Heart left ventricle (tissue), 16 donors: Measurements from ENCODE around the gene MYLK2. TPM values are rescaled to one million over a fixed set of nuclear protein-coding genes. Genes with fewer than 3 reads are reported as not detected.
"Not testable (repeated sequence)": the region's sequence is repeated elsewhere in the genome, so short reads cannot be mapped to it uniquely, and the experiment has no call there.

Experiments
- ATAC-seq, 4 donors: fragments of 200-7000 bp; cut with Tn5 transposase; one replicate each; pipeline ENCODE4 v1.9.1; 2020 to 2022; ENCODE audit warnings: moderate library complexity in 4 of 4, mild to moderate bottlenecking in 3 of 4, moderate number of reproducible peaks in 1 of 4
- DNase-seq, 5 donors: peaks; one replicate each; pipeline ENCODE4 v3.0.0-alpha.2; 2020
- H3K27ac ChIP-seq, 12 donors: fragments of 200-600 bp; sonication (generic) in 4 of 12; one replicate each; pipeline versions ENCODE4 v1.5.0 to v1.8.0; 2016 to 2022; ENCODE audit warnings: mild to moderate bottlenecking in 2 of 12
- H3K27me3 ChIP-seq, 9 donors: fragments of 200-600 bp; sonication (generic) in 2 of 9; one replicate each; pipeline versions ENCODE4 v1.5.1 to v1.8.0; 2016 to 2022; ENCODE audit warnings: mild to moderate bottlenecking in 3 of 9
- H3K36me3 ChIP-seq, 9 donors: fragments of 200-600 bp; sonication (generic) in 2 of 9; one replicate each; pipeline versions ENCODE4 v1.5.0 to v1.8.0; 2018 to 2022; ENCODE audit warnings: mild to moderate bottlenecking in 2 of 9
- H3K4me1 ChIP-seq, 12 donors: fragments of 200-600 bp; sonication (generic) in 4 of 12; one replicate each; pipeline versions ENCODE4 v1.5.0 to v1.8.0; 2016 to 2022; ENCODE audit warnings: mild to moderate bottlenecking in 3 of 12
- H3K4me3 ChIP-seq, 12 donors: fragments of 200-600 bp; sonication (generic) in 4 of 12; one replicate each; pipeline versions ENCODE4 v1.5.0 to v1.8.0; 2017 to 2022; ENCODE audit warnings: mild to moderate bottlenecking in 9 of 12, moderate library complexity in 4 of 12
- H3K9me3 ChIP-seq, 12 donors: fragments of 200-600 bp; sonication (generic) in 4 of 12; one replicate each; pipeline versions ENCODE4 v1.5.0 to v1.8.0; 2016 to 2022; ENCODE audit warnings: mild to moderate bottlenecking in 1 of 12
- POLR2A ChIP-seq, 2 donors: fragments of 450-650 bp; IDR thresholded peaks; one replicate each; pipeline ENCODE4 v1.6.1; 2017; ENCODE audit warnings: antibody characterized with exemption in 2 of 2, mild to moderate bottlenecking in 2 of 2, moderate library complexity in 2 of 2
- WGBS, 4 donors: extraction: QIAGEN DNeasy Blood & Tissue Kit in 2 of 4; methylation state at CpG; one replicate each; pipeline versions ENCODE4 v1.1.5 to v1.1.7; 2013 to 2018; 5-methylcytosine and 5-hydroxymethylcytosine counted together
- intact Hi-C, 10 donors: fragments of 100-400 bp; cut with DNase I; formaldehyde crosslinking; loops; one replicate each; pipeline versions ENCODE4 v1.11.1 to v1.14.2; 2022
- polyA plus RNA-seq, 2 donors: library from polyadenylated mRNA; stranded (reverse); fragments of 200-250 nt; gene quantifications; one replicate each; pipeline ENCODE4 v1.2.3, GENCODE V29; 2013
- total RNA-seq, 9 donors: library from RNA; depleted of rRNA in 2 of 9; stranded (reverse); fragments of >200 nt in 2 of 9; fragmentation: NEBNext Ultra II Directional in 3 of 9; extraction: Animal tissue kit (Norgen Biotek cat#: 25700) in 3 of 9; gene quantifications; one replicate each; pipeline versions ENCODE4 v1.1.0 to v1.2.4, GENCODE V29; 2016 to 2023
- TF ChIP-seq, protein P1 (sequence below), 12 donors: fragments of 200-600 bp; sonication (generic) in 4 of 12; IDR thresholded peaks; one replicate each; pipeline versions ENCODE4 v1.5.0 to v1.8.0; 2018 to 2022; ENCODE audit warnings: antibody characterized with exemption in 12 of 12, mild to moderate bottlenecking in 5 of 12
- donor health status: ischemic (EF 13 %, LVEDD 7.1; RV severe dilation, severe dysfunction).
- donor health status: healthy with polysubstance abuse.
- donor health status: DM: no; HTN: yes; CAD: no.
- donor health status: DM: no; HTN: no; CAD: no.
- donor health status: ischemic (EF 25% LVEDD 6.9; RV normal size, moderate dysfunction).
- donor health status: ischemic (EF 25% LVEDD 5.7; RV mildly dilated, moderate dysfunction).
- donor health status: healthy.
- donor health status: DM: yes; HTN: yes; CAD: no.
- donor health status: ischemic (EF 35%, LVEDD 5.7; RV mildly dilated, moderate dysfunction).
- donor health status: nonischemic (EF 11% LVEDD 7.7; RV severe dilation, severe dysfunction).
- donor health status: DM: yes; HTN: yes; CAD: no.
- donor health status: PGD.
- donor health status: ischemic (EF 29% LVEDD 5.4; RV normal size, mild dysfunction).
- donor health status: nonischemic (EF 23%, LVEDD 6.1; RV moderate dilation, normal function).

MYLK2 gene
- total and polyA plus RNA-seq, 11 donors, result 0.10 to 0.76 (median 0.17) TPM; not detected in 1

DNA sequence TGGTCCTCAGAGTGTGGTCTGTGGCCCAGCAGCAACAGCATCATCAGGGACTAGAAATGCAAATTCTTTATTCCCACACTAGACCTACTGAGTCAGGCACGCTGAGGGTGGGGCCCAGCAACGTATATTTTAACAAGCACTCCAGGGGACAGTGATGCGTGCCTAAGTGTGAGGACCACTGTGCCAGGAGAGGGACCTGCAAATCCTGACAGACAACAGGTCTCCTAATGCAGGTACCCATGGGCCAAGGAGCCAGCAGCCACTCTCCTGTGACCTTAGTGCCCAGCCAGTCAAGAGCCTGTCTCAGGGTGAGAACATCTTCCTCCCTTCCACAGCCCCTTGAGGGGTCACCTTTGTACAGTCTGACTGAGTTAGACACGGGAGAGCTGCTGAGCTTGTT is 8.0 kb upstream of the MYLK2 start:
- Histone ChIP-seq H3K4me3 (no peak overlapping the region), H3K4me1 (peaks cover 0 to 47% (median 30%) of the 10 kb centered on the region in 12 donors), H3K9me3 (no peaks in the 10 kb centered on the region), H3K27ac (peak overlapping the region in 11 of 12 donors; percentile 57 to 82 (median 71)), H3K27me3 (no peaks in the 10 kb centered on the region), H3K36me3 (no peaks in the 10 kb centered on the region)
- DNase-seq (no peak), ATAC-seq (no peak)
- whole genome bisulfite sequencing, 4 donors, result 81 to 87% (median 83%) methylated on average over 4 of the region's 4 CpGs
- intact Hi-C loops, result loop anchor here in 1 of 10 donors (10.0 kb wide), 1 partner anchor 146 kb away; no protein-coding TSS in a partner anchor
- no peak for TF ChIP-seq POLR2A (IDR thresholded peaks at IDR 0.05)
- TF ChIP-seq, protein P1, sequence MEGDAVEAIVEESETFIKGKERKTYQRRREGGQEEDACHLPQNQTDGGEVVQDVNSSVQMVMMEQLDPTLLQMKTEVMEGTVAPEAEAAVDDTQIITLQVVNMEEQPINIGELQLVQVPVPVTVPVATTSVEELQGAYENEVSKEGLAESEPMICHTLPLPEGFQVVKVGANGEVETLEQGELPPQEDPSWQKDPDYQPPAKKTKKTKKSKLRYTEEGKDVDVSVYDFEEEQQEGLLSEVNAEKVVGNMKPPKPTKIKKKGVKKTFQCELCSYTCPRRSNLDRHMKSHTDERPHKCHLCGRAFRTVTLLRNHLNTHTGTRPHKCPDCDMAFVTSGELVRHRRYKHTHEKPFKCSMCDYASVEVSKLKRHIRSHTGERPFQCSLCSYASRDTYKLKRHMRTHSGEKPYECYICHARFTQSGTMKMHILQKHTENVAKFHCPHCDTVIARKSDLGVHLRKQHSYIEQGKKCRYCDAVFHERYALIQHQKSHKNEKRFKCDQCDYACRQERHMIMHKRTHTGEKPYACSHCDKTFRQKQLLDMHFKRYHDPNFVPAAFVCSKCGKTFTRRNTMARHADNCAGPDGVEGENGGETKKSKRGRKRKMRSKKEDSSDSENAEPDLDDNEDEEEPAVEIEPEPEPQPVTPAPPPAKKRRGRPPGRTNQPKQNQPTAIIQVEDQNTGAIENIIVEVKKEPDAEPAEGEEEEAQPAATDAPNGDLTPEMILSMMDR (IDR thresholded peaks at IDR 0.05), result no peak

DNA sequence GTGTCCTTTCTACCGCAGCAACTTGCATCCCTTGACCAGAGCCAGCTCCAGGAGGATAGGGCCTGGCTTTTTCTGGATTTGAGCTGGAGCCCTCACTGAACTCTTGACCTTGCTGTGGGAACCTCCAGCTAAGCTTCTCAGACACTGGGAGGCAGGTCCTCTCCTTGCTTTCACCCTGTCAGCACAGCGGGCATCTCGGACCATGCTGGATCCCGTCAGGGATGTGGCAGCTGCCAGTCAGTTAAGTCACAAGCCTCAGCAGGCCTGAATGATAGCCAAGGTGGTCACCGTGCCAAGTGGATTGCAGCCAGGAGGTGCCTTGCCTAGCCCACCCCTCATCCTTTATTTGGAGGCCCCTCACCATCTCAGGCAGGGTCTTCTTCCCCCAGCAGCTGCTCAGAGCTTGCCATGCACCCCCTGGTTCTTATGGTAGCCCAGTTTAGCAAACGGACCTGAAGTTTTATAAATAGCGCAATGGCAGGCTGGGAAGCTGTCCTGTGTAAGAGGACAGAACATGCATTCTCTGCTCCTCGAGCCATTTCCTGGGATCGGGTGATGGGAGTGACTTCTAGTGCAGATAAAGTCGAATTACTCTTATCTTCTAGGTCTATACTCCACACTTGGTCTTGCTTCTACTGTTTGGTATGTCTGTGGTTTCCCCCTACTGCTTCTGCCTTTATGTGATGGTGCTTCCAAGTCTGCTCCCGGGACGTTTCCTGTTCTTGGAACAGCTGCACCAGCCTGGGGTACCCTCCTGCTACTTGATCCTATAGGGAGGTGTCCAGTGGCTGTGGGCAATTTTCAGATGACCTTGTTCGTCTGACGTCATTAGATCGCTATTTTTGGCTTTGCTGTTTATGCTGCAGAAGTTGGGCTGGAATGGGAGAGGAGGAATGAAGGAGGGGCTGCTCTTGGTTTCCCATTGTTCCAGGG is 7.1 kb upstream of the MYLK2 start:
- peak overlapping the region in 2 of 12 donors; percentile 2 to 4 for H3K4me3 ChIP-seq
- H3K9me3 ChIP-seq, result no peaks in the 10 kb centered on the region
- no peaks in the 10 kb centered on the region for H3K36me3 ChIP-seq
- WGBS, 4 donors, result 19 to 30% (median 28%) methylated on average over 14 to 15 of the region's 15 CpGs
- intact Hi-C loops, result loop anchor here in 1 of 10 donors (10.0 kb wide), 1 partner anchor 147 kb away; no protein-coding TSS in a partner anchor
- H3K27me3 ChIP-seq, result no peaks in the 10 kb centered on the region
- DNase-seq (peak in 2 of 5 donors; percentile 47 to 55), ATAC-seq (peak; percentile 66 to 73 (median 70))
- TF ChIP-seq, protein P1 (IDR thresholded peaks at IDR 0.05), result no peak
- no peak for TF ChIP-seq POLR2A (IDR thresholded peaks at IDR 0.05)
- H3K4me1 ChIP-seq, result peaks cover 0 to 45% (median 28%) of the 10 kb centered on the region in 12 donors
- H3K27ac ChIP-seq, result peak overlapping the region; percentile 57 to 82 (median 71)

DNA sequence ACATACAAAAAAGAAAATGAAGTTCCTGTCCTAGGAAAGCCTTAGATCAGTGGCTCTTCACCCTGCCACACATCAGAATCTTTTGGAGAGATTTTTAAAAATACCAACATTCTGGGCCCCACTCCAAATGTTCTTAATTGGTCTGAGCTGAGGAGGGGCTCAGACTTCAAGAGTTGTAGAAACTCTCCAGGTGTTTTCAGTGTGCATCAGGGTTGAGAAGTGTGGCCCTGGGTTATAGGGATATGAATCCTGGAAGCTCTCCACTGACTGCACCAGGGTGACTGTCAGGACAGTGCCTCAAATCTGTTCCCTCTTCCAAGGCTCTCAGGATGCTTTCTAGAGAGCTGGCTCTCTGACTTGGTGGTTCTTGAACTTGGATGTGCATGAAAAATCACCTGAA is 5.5 kb upstream of the MYLK2 start:
- no peak overlapping the region for H3K4me3 ChIP-seq
- DNase-seq (no peak), ATAC-seq (no peak)
- intact Hi-C loops, result loop anchor here in 1 of 10 donors (10.0 kb wide), 1 partner anchor 149 kb away; no protein-coding TSS in a partner anchor
- no peaks in the 10 kb centered on the region for H3K27me3 ChIP-seq
- peak overlapping the region in 1 of 12 donors; percentile 82 for H3K27ac ChIP-seq
- no peaks in the 10 kb centered on the region for H3K36me3 ChIP-seq
- TF ChIP-seq, protein P1 (IDR thresholded peaks at IDR 0.05), result no peak
- TF ChIP-seq POLR2A (IDR thresholded peaks at IDR 0.05), result no peak
- H3K4me1 ChIP-seq, result peaks cover 0 to 46% (median 28%) of the 10 kb centered on the region in 12 donors
- no peaks in the 10 kb centered on the region for H3K9me3 ChIP-seq

DNA sequence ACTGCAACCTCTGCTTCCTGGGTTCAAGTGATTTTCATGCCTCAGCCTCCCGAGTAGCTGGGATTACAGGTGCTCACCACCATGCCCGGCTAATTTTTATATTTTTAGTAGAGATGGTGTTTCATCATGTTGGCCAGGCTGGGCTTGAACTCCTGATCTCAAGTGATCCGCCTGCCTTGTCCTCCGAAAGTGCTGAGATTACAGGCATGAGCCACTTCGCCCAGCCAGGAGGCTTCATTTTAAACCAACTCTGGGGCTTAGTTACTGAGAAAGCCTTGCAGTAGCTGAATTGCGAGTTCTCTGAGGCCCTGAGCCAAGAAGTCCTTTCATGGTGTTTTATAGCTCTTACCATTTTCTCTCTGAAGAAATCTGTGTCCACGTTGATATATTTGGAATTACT is 5.0 kb upstream of the MYLK2 start:
- ATAC-seq, DNase-seq, H3K27me3 ChIP-seq, H3K36me3 ChIP-seq, H3K9me3 ChIP-seq, H3K27ac ChIP-seq, H3K4me3 ChIP-seq: not testable (repeated sequence)
- peaks cover 0 to 51% (median 30%) of the 10 kb centered on the region in 12 donors for H3K4me1 ChIP-seq
- WGBS, 4 donors, result 90 to 93% (median 92%) methylated on average over 7 of the region's 7 CpGs
- intact Hi-C loops, result loop anchor here in 1 of 10 donors (10.0 kb wide), 1 partner anchor 149 kb away; no protein-coding TSS in a partner anchor
